Fibroblast of villous mesenchyme (primary cell): ENCODE measurements around the gene TSKU. TPM values are rescaled to one million over a fixed set of nuclear protein-coding genes. Genes with fewer than 3 reads are reported as not detected.
A peak's percentile ranks its signal among the peaks of the same experiment; 100 is the strongest.
"Not testable (repeated sequence)": the region's sequence is repeated elsewhere in the genome, so short reads cannot be mapped to it uniquely, and the experiment has no call there.

Source experiments
- DNase-seq: peaks from one replicate; pipeline ENCODE4 v3.0.0-alpha.2; 2010; ENCODE audit warnings: low read depth
- H3K4me3 ChIP-seq: 2 replicates; pipeline ENCODE4 v1.5.1; 2011; ENCODE audit warnings: low read depth, mild to moderate bottlenecking, low read length
- CTCF ChIP-seq: IDR thresholded peaks from 2 replicates; pipeline ENCODE4 v1.5.1; 2012; ENCODE audit warnings: low read depth, mild to moderate bottlenecking, low read length; ENCODE audit not compliant: insufficient read depth
- total RNA-seq: library from RNA; depleted of rRNA; stranded (reverse); fragments of >200 nt; gene quantifications from 2 replicates; pipeline ENCODE4 v1.2.3, GENCODE V29; 2012

Gene TSKU
- total RNA-seq, 1 donor, result 18.6 TPM

GRCh38 chr11:76824980-76825725 lies 42.0 kb downstream of the TSKU start:
- no peak for TF ChIP-seq CTCF
- H3K4me3 ChIP-seq, result no peak overlapping the region
- no peak for DNase-seq

- TF ChIP-seq CTCF, result no peak
- DNase-seq, result no peak
- no peak overlapping the region for H3K4me3 ChIP-seq
These were observed 42.7 kb downstream of the TSKU start for GRCh38 chr11:76825726-76826396.

GRCh38 chr11:76826508-76826907 lies 43.4 kb downstream of the TSKU start:
- not testable (repeated sequence) for DNase-seq, H3K4me3 ChIP-seq

- not testable (repeated sequence) for DNase-seq, H3K4me3 ChIP-seq
These were observed 43.8 kb downstream of the TSKU start for GRCh38 chr11:76827005-76827404.

GRCh38 chr11:76830639-76831327 lies 47.6 kb downstream of the TSKU start:
- DNase-seq, result peak; percentile 60
- no peak for TF ChIP-seq CTCF
- no peak overlapping the region for H3K4me3 ChIP-seq

- no peak for TF ChIP-seq CTCF
- DNase-seq, result peak; percentile 48
- no peak overlapping the region for H3K4me3 ChIP-seq
These were observed 48.6 kb downstream of the TSKU start for GRCh38 chr11:76831686-76832310.

- DNase-seq, result no peak
- TF ChIP-seq CTCF, result no peak
- H3K4me3 ChIP-seq, result no peak overlapping the region
These were observed 49.2 kb downstream of the TSKU start for GRCh38 chr11:76832361-76832760.
